K562 (cell line): Measurements from ENCODE around the gene CFAP157. TPM values are rescaled to one million over a fixed set of nuclear protein-coding genes. Genes with fewer than 3 reads are reported as not detected.

Source experiments
- ARID1B ChIP-seq: fragments of 450-650 bp; IDR thresholded peaks from 2 replicates; pipeline ENCODE4 v1.6.1; 2016; ENCODE audit warnings: antibody characterized with exemption, mild to moderate bottlenecking, inconsistent platforms
- CEBPG ChIP-seq, 3 experiments: fragments of 200-800 bp in 1 of 3; sonication (Bioruptor generic) in 1 of 3; sonication (generic) in 1 of 3; formaldehyde crosslinking in 1 of 3; IDR thresholded peaks in 2 of 3; conservative IDR thresholded peaks in 1 of 3; 2 replicates each; pipeline versions ENCODE4 v1.6.1 to v1.8.0; 2016 to 2022; ENCODE audit warnings: missing compliant biosample characterization in 2 of 3, missing genetic modification characterization in 2 of 3, mild to moderate bottlenecking in 1 of 3, missing genetic modification reagents in 1 of 3
- HDAC2 ChIP-seq: fragments of 450-650 bp; IDR thresholded peaks from 2 replicates; pipeline ENCODE4 v1.6.1; 2016; ENCODE audit warnings: mild to moderate bottlenecking
- LCOR ChIP-seq: sonication (generic); formaldehyde crosslinking; IDR thresholded peaks from 2 replicates; pipeline ENCODE4 v1.8.0; 2022; ENCODE audit warnings: mild to moderate bottlenecking, missing genetic modification reagents
- MECOM ChIP-seq: fragments of 250-450 bp; sonication (Bioruptor Pico); IDR thresholded peaks from 2 replicates; pipeline ENCODE4 v1.8.0; 2022; ENCODE audit warnings: inconsistent platforms
- MEIS2 ChIP-seq: fragments of 450-650 bp; IDR thresholded peaks from 2 replicates; pipeline ENCODE4 v1.6.1; 2014; ENCODE audit warnings: mild to moderate bottlenecking; ENCODE audit not compliant: partially characterized antibody
- PBX2 ChIP-seq, 2 experiments: IDR thresholded peaks in 1 of 2; conservative IDR thresholded peaks in 1 of 2; 2 replicates each; pipeline ENCODE4 v1.6.1; 2016; ENCODE audit warnings: low read depth in 2 of 2, mild to moderate bottlenecking in 1 of 2, missing compliant biosample characterization in 1 of 2, missing genetic modification characterization in 1 of 2, moderate library complexity in 1 of 2
- RFX1 ChIP-seq: fragments of 450-650 bp; IDR thresholded peaks from 2 replicates; pipeline ENCODE4 v1.6.1; 2016; ENCODE audit warnings: mild to moderate bottlenecking, moderate library complexity
- SMC3 ChIP-seq: conservative IDR thresholded peaks from 2 replicates; pipeline ENCODE4 v1.6.1; 2011; ENCODE audit warnings: low read depth, low read length, improper control_type of control experiment; ENCODE audit not compliant: insufficient read depth
- VEZF1 ChIP-seq: fragments of 200-800 bp; sonication (Bioruptor generic); IDR thresholded peaks from 2 replicates; pipeline ENCODE4 v1.6.1; 2017; ENCODE audit warnings: missing genetic modification characterization, missing compliant biosample characterization
- ZBTB12 ChIP-seq: fragments of 250-450 bp; sonication (Bioruptor Pico); IDR thresholded peaks from 2 replicates; pipeline ENCODE4 v1.4.0; 2020
- ZNF263 ChIP-seq: sonication (generic); formaldehyde crosslinking; IDR thresholded peaks from 2 replicates; pipeline ENCODE4 v1.8.0; 2022; ENCODE audit warnings: mild to moderate bottlenecking, missing genetic modification reagents, borderline replicate concordance
- polyA plus RNA-seq, 8 experiments: library from polyadenylated mRNA; depleted of rRNA in 4 of 8; stranded (reverse) in 5 of 8; unstranded in 3 of 8; fragments of >200 nt; fragmentation: Nextera tagmentation in 2 of 8; fragmentation: Illumina TruSeq in 1 of 8; extraction: Ambion mirVana in 2 of 8; extraction: Trizol in 1 of 8; gene quantifications; 2 replicates each; pipeline versions ENCODE4 v1.2.1 to v1.2.3, GENCODE V29; 2011 to 2014; ENCODE audit warnings: inconsistent platforms in 1 of 8, missing spikeins in 1 of 8
- total RNA-seq, 7 experiments: library from RNA; depleted of rRNA in 6 of 7; stranded (reverse); fragments of >200 nt in 6 of 7; fragmentation: Illumina TruSeq in 2 of 7; extraction: Trizol in 2 of 7; gene quantifications; 2 replicates each; pipeline versions ENCODE4 v1.2.1 to v1.2.3, GENCODE V29; 2011 to 2021; ENCODE audit warnings: low replicate concordance in 1 of 7

CFAP157 gene
- total and polyA plus RNA-seq, 9 of the 15 experiments (the other 6 are each of a cell fraction or from before 2014, with no cell fraction given): 0.03 TPM; not detected in 8

GRCh38 chr9:127742435-127743088 lies 35.8 kb downstream of the CFAP157 start (continued):
- TF ChIP-seq SMC3 (0 out of 2 replicates have a peak, but pooled peaks have one; percentile 6), MECOM (CRISPR knock-in tag) (0 out of 2 replicates have a peak, but pooled peaks have one; percentile 23), ZNF263 (CRISPR knock-in tag) (peak; percentile 59; the same call in 1 of the 2 replicates), ARID1B (peak; percentile 37), CEBPG (CRISPR knock-in tag; IDR thresholded peaks at IDR 0.05) (no peak), CEBPG (tag; conservative IDR thresholded peaks at IDR 0.05 in 1 of 2, IDR thresholded peaks at IDR 0.05 in 1 of 2) (peak; percentile 28 to 71; a peak in 3 of 4 replicates), VEZF1 (CRISPR knock-in tag) (peak; percentile 52), LCOR (CRISPR knock-in tag) (0 out of 2 replicates have a peak, but pooled peaks have one; percentile 63), HDAC2 (peak; percentile 65; the same call in 1 of the 2 replicates), MEIS2 (peak; percentile 99), RFX1 (peak; percentile 98), ZBTB12 (CRISPR knock-in tag) (no peak), PBX2 (CRISPR knock-in tag; IDR thresholded peaks at IDR 0.05; ENCODE audit: low read depth) (peak; percentile 73), PBX2 (tag; conservative IDR thresholded peaks at IDR 0.05; ENCODE audit: low read depth) (peak; percentile 96)
